Activated naive CD8-positive, alpha-beta T cell treated with anti-CD3 and anti-CD28 coated beads, Interleukin-2, amount 50 U/mL, for 24 hours (primary cell): Measurements from ENCODE around the gene ZRANB2.

ENCODE experiments used
- ATAC-seq: fragments of 150-1000 bp; cut with Tn5 transposase; one replicate; pipeline ENCODE4 v1.10.0; 2021
- DNase-seq: peaks from one replicate; pipeline ENCODE4 v3.0.0; 2021
- H3K27ac Mint-ChIP-seq: one replicate; pipeline ENCODE4 v1.8.0; 2021; ENCODE audit warnings: mild to moderate bottlenecking, mixed read lengths
- H3K27me3 Mint-ChIP-seq: one replicate; pipeline ENCODE4 v1.8.0; 2021; ENCODE audit warnings: mixed read lengths
- H3K36me3 Mint-ChIP-seq: one replicate; pipeline ENCODE4 v1.8.0; 2021; ENCODE audit warnings: low read depth, mixed read lengths
- H3K4me1 Mint-ChIP-seq: one replicate; pipeline ENCODE4 v1.8.0; 2021; ENCODE audit warnings: mixed read lengths
- H3K4me3 Mint-ChIP-seq: one replicate; pipeline ENCODE4 v1.8.0; 2021; ENCODE audit warnings: mild to moderate bottlenecking, moderate library complexity, mixed read lengths
- H3K9me3 Mint-ChIP-seq: one replicate; pipeline ENCODE4 v1.8.0; 2021; ENCODE audit warnings: mixed read lengths

ZRANB2 gene

DNA sequence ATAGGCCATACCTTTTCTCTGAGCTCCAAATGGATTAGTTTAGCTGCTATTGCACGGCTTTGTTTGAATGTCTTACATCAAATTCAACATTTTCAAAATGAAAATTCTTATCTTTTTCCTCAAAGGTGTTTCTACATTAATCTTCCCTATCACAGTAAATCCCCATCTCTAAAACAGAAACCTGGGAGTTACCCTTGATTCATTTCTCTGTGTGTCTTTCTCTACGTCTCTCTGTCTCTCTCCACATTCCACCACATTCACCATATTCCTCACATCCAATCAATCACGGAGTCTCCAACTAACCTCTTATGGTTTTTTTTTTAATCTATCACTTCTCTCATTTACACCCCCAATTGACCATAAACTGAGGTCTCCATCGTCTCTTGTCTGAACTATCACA, 57.3 kb downstream of the ZRANB2 start:
- Mint-ChIP-seq H3K4me1 (no peaks in the 10 kb centered on the region), H3K27me3 (peaks cover 3% of the 10 kb centered on the region), H3K9me3 (no peaks in the 10 kb centered on the region), H3K27ac (no peak overlapping the region), H3K36me3 (no peaks in the 10 kb centered on the region), H3K4me3 (no peak overlapping the region)
- no peak for DNase-seq
- no peak for ATAC-seq

DNA sequence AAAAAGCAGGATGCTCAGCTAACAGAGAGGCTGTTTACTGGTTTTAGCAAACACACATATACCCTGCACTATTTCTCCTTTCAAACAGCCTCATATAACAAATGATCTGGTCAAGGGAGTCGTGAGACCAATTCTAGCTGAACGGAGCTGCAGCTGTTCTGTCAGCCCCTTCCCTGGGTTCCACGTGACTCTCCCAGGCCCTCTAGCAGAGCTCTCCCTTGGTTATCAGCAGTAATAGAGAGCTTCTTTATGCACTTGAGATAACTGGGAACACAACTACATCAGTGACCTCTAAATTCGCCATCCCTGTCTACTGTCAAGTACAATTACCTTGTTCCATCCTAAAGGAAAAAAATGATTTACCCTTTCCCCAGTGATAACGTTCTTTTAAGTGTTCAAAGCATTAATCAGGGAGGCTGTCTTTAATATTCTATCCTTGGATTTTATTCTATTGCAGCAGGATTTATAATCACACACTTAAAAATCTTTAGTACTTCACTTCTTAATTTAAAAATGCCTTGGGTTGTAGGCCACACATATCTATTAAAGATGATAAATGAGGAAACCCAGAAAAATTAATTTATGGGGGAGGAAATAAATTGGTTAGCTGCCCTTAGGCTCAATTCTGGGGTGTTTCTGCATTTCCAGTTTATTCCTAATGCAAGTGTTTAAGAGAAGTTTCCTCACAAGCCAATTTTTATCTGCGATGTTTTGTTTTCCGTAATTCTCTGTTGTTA, 61.4 kb downstream of the ZRANB2 start:
- DNase-seq = no peak
- H3K36me3 Mint-ChIP-seq = no peaks in the 10 kb centered on the region
- H3K4me1 Mint-ChIP-seq = no peaks in the 10 kb centered on the region
- no peaks in the 10 kb centered on the region for H3K9me3 Mint-ChIP-seq
- no peak overlapping the region for H3K27ac Mint-ChIP-seq
- no peak overlapping the region for H3K4me3 Mint-ChIP-seq
- peaks cover 3% of the 10 kb centered on the region for H3K27me3 Mint-ChIP-seq
- no peak for ATAC-seq

DNA sequence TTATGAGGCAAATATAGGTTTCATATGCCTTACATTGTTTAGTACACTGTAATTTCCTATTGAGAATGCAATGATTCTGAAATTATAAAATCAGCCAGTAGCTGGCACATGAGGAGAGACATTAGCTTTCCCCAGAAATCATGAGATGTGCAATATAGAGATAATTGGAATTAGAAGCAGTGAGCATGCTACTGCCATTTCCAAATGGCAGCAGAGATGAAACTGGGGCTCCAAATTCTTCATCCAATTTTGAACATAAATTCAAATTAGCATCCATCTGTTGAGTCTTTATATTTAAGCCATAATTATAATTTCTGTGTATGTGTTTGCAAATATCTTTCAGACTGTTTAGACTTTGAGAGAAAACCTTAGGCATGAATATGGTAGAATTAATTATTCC, 62.0 kb downstream of the ZRANB2 start:
- Mint-ChIP-seq H3K27me3 (peaks cover 3% of the 10 kb centered on the region), H3K9me3 (no peaks in the 10 kb centered on the region), H3K4me3 (no peak overlapping the region), H3K36me3 (no peaks in the 10 kb centered on the region), H3K4me1 (no peaks in the 10 kb centered on the region), H3K27ac (no peak overlapping the region)
- no peak for ATAC-seq
- no peak for DNase-seq

DNA sequence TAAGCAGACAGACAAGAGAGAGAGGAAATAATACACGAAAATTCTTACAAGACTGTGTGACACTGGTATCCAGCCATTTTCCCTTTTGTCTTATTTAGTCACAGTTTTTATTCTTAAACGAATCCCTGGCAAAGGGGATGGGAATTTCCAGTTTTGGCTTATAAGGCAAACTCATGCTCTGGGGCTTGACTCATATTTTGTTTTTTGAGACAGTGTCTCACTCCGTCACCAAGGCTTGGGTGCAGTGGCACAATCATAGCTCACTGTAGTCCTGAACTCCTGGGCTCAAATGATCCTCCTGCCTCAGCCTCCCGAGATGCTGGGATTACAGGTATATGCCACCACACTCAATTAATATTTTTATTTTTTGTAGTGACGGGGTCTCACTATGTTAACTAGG, 65.1 kb downstream of the ZRANB2 start:
- H3K27ac Mint-ChIP-seq = no peak overlapping the region
- H3K4me1 Mint-ChIP-seq = no peaks in the 10 kb centered on the region
- no peaks in the 10 kb centered on the region for H3K36me3 Mint-ChIP-seq
- H3K4me3 Mint-ChIP-seq = no peak overlapping the region
- ATAC-seq (no peak), DNase-seq (no peak)
- peaks cover 3% of the 10 kb centered on the region for H3K27me3 Mint-ChIP-seq
- no peaks in the 10 kb centered on the region for H3K9me3 Mint-ChIP-seq

DNA sequence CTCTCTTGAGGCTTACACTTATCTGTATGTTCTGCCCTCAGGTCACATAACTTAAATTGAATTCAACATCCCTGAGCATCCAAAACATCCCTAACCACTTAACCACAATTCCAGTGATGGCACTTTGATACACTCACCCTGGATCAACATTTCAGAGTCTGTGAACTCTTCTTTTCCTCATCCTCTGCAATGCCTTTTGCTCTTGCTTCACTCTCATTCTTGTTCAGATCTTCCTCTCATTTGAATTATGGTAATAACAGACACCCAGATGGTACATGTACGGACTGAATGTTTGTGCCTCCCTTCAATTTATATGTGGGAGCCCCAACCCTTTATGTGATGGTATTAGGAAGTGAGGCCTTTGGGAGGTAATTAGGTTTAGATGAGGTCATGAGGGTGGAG, 66.7 kb downstream of the ZRANB2 start:
- Mint-ChIP-seq H3K36me3 (no peaks in the 10 kb centered on the region), H3K4me1 (no peaks in the 10 kb centered on the region), H3K4me3 (no peak overlapping the region), H3K27ac (no peak overlapping the region), H3K9me3 (no peaks in the 10 kb centered on the region), H3K27me3 (peaks cover 3% of the 10 kb centered on the region)
- no peak for DNase-seq
- no peak for ATAC-seq
